ENCODE measurements around the gene ZNF503.
A peak's percentile ranks its signal among the peaks of the same experiment; 100 is the strongest.

The ZNF503 gene

DNA sequence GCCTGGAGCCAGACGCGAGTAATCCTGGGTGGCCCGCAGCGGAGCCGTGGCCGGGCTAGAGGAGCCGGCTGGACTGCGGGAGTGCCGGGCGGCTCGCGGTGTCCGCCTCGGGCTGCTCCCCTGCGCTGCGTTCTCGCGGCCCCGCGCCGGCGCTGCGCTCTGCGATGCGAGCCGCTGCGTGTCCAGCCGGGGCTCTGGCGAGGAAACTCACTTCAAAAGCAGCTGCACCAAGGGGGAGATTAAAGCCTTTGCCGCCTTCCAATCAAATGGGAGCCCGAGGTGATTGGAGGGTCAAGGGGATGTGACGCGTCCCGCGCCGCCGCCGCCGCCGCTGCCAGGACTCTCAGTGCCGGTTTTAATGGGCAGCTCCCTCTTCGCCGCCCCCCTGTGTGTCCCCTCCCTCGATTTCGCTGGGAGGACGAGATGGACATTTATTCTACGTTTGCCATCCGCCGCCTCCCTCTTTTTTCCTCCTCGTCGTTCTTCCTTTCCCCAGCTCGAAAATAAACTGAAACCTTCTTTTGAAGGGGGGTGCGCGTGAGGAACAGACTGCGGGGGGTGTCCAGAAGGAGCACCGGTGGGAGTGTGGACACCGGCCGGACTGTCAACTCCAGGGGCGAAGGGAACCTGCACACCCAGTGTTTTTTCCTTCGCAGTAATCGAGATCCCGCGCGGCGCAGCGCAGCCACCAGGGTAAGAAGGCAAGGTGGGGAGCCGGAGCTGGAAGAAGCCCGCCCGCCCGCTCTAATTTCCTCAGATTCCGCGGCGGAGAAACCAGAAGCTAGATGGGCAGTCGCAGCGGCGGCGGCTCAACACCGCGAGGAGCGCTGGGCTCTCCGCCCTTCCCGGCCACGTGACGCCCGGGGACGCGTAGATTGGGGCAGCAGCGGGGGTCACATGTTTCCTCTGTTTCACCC lies at the start of gene ZNF503:
TSS of gene ZNF503 (minus strand) at position 196 of the 917 bp plus-strand sequence. CDS start 345 bp downstream, outside the sequence.
- peak; percentile 44 for DNase-seq (ENCODE audit: low read depth)

GRCh38 chr10:75450644-75451640 lies 49.4 kb upstream of the ZNF503 start:
- DNase-seq (ENCODE audit: low read depth): no peak

DNA sequence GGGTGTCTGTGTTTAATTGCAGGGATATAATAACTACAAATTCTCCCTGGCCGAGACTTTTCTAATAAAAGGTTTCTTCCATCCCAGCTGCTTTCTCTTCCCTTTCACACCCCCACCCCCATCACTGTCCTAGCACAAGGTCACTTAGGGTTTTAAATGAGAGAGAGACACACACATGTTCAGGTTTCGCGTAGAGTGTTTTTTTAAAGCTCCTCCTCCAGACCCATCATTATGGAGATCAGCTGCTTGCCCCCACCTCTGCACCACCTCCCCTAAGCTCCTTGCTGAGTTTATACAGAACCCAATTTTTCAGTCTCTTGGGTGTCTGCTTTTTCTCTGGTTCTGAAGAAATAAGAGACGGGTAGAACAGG lies 48.5 kb upstream of the ZNF503 start:
- DNase-seq (ENCODE audit: low read depth): no peak

GRCh38 chr10:75449382-75450074 lies 48.0 kb upstream of the ZNF503 start:
- DNase-seq (ENCODE audit: low read depth): no peak

DNA sequence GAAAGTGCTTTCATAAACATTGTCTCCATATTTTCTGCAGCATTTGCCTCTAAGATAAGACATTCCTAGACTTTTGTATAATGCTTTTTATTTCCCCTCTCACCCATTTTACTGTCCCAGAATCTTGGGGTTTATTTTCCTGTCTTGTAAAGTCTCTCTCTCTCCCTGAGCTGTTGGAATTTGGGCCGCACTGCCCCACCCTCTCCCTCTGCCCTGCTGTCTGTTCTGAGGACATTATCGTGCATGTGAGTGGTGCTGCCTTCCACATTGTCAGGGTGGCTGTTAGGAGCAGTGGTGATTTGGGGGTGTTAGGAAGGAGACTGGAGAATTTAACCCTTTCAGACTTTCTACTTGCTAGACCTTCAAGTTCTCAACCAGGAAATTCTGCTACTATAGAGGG lies 46.6 kb upstream of the ZNF503 start:
- no peak for DNase-seq (ENCODE audit: low read depth)

GRCh38 chr10:75446508-75446907 lies 44.9 kb upstream of the ZNF503 start:
- DNase-seq (ENCODE audit: low read depth): no peak

- DNase-seq (ENCODE audit: low read depth): no peak
Measured at GRCh38 chr10:75444781-75445386, 43.3 kb upstream of the ZNF503 start.

GRCh38 chr10:75443362-75443761 lies 41.8 kb upstream of the ZNF503 start:
- DNase-seq (ENCODE audit: low read depth): no peak

GRCh38 chr10:75441682-75442081 lies 40.1 kb upstream of the ZNF503 start:
- no peak for DNase-seq (ENCODE audit: low read depth)

GRCh38 chr10:75441196-75441595 lies 39.6 kb upstream of the ZNF503 start:
- no peak for DNase-seq (ENCODE audit: low read depth)

DNA sequence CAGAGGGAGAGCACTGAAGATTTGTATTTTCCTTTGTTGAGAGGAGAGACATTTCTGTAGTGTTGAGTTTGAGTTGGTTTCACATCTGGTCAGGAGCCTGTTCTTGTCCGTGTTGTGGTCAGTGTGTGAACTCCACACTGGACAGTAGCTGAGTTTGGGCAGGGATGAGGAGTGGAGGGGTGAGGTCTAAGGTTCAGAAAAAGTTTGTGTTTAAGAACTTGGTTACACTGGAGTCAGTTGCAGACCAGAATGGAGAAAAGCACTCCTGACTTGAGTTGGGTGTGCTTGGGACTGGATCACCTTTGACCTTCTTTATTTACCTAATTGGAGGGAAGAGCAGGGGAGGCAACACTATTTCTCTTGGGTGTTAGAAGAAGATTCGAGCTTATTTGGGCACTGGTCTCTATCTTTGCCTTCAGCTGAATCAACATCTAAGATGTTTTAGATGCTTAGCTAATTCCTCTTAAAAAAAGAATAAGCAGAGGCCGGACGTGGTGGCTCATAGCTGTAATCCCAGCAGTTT lies 38.8 kb upstream of the ZNF503 start:
- no peak for DNase-seq (ENCODE audit: low read depth)

- no peak for DNase-seq (ENCODE audit: low read depth)
Measured at GRCh38 chr10:75439811-75440210, 38.2 kb upstream of the ZNF503 start.

GRCh38 chr10:75438275-75438674 lies 36.7 kb upstream of the ZNF503 start:
- DNase-seq (ENCODE audit: low read depth): no peak

DNA sequence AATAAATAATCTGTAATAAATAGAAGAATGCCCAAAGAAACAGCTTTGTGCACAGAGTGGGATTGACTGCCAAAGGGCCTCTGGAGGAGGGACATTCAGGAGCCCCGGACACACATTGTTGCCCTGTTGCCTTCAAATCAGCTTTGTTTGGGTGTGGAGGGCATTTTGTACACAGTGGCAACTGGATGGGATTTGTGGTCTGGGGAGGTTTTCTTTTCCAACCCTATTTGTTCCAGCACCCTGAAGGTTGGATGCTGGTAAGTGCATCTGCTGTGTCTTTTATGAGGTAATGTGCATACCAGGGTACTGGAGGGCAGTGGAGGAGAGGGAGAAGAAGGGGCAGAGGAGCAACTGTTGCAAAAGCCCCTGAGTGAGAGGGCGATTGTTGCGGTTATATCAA lies 36.1 kb upstream of the ZNF503 start:
- no peak for DNase-seq (ENCODE audit: low read depth)

DNA sequence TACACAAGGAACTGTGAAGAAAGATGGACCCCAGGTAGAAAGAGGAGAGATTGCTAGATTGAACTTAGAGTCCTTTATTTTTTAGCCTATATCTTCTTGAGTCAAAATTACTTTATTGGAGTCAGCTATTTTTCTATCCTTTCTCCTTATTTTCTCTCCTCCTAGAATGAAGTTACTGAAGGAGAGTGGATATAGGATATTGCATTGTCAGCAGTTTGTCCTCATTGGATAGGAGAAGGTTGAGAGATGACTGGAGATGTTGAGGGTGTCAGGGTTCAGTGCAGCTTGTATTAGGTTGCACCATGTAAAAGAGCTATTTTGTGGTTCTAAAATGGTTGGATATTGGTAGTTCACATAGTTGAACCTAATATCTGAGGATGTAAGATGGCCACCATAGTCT lies 35.3 kb upstream of the ZNF503 start:
- DNase-seq (ENCODE audit: low read depth): no peak

- DNase-seq (ENCODE audit: low read depth): no peak
Measured at GRCh38 chr10:75435291-75435690, 33.7 kb upstream of the ZNF503 start.

GRCh38 chr10:75434291-75434690 lies 32.7 kb upstream of the ZNF503 start:
- DNase-seq (ENCODE audit: low read depth): no peak

DNA sequence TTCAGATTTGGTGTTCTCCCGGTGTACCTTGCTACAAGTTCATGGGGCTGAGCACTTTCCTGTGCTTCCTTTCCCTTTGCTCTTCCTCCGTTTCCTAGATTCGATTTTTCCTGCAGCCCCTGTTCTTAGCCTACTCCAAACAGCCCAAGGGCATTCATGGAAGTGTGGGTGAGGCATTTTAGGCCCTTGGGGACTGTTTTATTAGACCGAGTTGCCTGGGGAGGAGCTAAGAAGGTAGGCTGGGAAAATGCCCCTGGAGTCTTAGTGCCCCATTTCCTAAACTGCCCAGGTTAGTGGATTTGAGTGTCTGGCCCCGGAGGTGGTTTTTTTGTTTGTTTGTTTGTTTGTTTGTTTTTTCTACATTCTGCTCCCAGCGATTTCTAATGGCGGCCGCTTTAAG lies 31.7 kb upstream of the ZNF503 start:
- DNase-seq (ENCODE audit: low read depth): no peak

GRCh38 chr10:75432763-75433162 lies 31.2 kb upstream of the ZNF503 start:
- no peak for DNase-seq (ENCODE audit: low read depth)

DNA sequence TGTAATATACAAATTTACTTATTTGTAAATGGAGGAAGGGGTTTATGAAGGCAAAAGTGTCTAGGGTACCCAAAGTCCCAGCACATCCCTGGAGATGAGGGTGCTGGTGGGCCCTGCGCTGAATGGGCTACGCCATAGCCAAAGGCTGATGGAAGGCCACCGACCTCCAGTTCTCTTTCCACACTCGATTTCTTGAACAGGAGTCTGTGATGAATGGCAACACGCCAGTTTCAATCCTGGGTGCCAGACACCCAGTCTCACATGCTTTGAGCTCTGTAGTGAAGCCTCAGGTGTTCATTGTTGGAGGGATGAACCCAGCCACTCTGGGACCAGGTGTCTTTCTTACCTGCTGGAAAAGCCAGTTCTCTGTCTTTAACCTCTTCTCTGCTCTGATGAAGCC lies 30.6 kb upstream of the ZNF503 start:
- no peak for DNase-seq (ENCODE audit: low read depth)

Measured in CMK (cell line).